Measurements from ENCODE around the gene CDH26.

Gene CDH26

DNA sequence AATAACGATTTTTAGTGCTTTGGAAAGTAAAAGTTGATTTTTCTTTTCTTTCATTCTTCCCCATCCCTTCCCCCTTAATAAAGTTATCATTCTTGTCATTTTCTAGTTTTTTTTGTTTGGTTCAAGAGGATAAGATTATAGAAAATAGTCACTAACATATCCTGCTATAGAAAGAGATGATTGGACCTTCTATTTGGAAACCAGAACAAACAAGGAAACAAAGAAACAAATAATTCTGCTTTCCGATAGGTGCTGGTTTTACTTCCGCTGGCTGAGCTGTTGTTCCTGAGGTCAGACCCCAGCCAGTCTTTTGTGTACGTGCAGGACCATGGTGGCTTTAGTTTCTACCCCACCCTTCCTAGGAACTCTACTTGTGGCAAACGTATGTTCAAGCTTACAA, at the start of gene CDH26:
TSS of gene CDH26 (plus strand) at position 301 of the 400 bp plus-strand sequence. CDS start 304 bp downstream, outside the sequence.
- DNase-seq (ENCODE audit: low read depth in 2 of 2, low spot score in 1 of 2): no peak

DNA sequence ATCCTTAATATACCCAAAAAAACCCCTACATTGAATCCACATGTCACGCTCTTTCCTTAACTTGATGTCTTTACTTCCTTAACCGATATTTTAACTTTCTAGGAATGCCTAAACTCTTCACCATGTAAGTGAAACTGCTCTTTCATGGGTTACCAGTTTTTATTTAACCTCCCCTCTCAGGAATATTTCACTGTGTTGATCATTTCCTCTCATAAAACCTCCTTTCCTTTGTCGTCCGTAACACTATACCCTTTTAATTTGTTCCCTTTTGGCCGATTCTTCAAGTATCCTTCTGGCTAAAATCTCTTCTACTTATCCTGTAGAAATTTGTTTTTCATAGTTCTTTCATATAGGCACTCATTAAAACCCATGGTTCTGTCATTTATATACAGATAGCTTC, 49.4 kb upstream of the CDH26 start:
- DNase-seq (ENCODE audit: low read depth in 2 of 2, low spot score in 1 of 2): no peak

DNA sequence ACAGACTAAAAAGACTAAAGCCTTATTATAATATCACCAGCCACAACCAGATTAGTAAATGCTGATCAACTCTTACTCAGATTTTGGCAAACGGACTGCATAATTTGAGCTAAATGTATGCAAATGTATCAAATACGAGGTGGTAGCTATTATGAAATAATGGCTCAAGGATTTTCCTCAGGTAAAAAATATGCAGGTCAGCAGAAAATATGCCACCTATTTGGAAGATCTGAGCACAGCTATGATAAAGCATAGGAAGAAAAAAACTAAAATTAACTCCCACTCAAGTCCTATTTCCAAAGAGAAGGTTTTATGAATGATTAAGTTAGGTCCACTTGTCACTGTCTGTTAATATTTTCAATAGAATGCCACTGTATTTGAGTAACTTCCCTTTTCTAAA, 47.2 kb upstream of the CDH26 start:
- no peak for DNase-seq (ENCODE audit: low read depth in 2 of 2, low spot score in 1 of 2)

DNA sequence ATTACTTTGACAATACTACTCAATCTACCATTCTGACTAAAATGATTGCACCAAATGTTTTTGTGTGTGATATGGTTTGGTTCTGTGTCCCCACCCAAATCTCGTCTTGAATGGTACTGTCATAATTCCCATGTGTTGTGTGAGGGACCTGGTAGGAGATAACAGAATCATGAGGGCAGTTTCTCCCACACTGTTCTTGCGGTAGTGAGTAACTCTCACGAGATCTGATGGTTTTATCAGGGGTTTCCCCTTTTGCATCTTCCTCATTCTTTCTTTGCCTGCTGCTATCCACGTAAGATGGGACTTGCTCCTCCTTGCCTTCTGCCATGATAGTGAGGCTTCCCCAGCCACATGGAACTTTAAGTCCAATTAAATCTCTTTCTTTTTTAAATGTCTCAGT, 45.6 kb upstream of the CDH26 start:
- DNase-seq (ENCODE audit: low read depth in 2 of 2, low spot score in 1 of 2): no peak

- DNase-seq (ENCODE audit: low read depth in 2 of 2, low spot score in 1 of 2): no peak
These were observed 37.3 kb upstream of the CDH26 start for GRCh38 chr20:59920944-59921343.

DNA sequence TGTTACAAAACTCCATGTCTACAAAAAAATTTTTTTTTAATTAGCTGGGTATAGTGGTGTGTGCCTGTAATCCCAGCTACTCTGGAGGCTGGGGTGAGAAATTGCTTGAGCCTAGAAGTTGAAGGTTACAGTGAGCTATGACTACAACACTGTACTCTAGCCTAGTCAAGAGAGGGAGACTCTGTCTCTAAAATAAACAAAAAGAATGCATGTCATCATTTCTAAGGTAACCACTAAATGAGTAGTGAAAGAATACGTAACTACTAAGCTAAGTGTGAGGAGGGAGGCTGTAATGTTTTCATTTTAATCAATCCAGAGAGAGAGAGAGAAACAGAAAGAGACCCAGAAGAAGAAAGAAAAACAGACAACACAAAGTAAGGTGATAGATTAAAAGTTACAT, 34.7 kb upstream of the CDH26 start:
- DNase-seq (ENCODE audit: low read depth in 2 of 2, low spot score in 1 of 2): no peak

GRCh38 chr20:59925359-59925758, 32.9 kb upstream of the CDH26 start:
- DNase-seq (ENCODE audit: low read depth in 2 of 2, low spot score in 1 of 2): no peak

- no peak for DNase-seq (ENCODE audit: low read depth in 2 of 2, low spot score in 1 of 2)
These were observed 32.3 kb upstream of the CDH26 start for GRCh38 chr20:59925899-59926298.

GRCh38 chr20:59931511-59932312, 26.5 kb upstream of the CDH26 start:
- DNase-seq (ENCODE audit: low read depth in 2 of 2, low spot score in 1 of 2): no peak

DNA sequence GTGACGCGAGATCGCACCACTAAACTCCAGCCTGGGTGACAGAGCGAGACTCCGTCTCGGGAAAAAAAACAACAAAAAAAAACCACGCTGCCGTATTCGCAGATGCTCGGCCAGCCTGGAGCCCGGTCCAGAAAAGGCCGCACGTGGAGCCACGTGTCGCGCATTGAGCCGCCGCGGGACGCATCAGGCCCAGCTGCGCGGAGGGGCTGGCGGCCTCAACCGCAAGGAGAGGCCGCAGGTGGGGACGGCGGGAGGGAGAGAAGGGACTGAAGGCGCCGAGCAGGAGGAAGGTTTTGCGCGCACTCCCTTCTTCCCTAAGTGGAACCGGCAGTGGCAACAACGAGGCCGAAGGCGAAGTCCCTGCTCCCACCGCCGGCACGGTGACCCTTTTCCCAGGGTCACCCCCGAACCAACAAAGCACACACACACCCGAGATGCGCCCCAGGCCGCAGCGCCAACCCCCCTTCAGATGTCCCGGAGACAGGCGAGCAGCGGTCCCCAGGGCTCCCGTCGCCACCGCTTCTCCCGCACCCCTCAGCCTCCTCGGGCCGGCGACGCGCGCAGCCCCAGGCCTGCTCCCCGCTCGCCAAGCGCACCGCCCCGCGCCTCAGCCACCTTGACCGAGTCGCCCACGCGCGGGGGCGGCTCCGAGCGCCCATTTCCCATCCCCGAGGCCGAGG, 25.5 kb upstream of the CDH26 start:
- DNase-seq (ENCODE audit: low read depth in 2 of 2, low spot score in 1 of 2): no peak

DNA sequence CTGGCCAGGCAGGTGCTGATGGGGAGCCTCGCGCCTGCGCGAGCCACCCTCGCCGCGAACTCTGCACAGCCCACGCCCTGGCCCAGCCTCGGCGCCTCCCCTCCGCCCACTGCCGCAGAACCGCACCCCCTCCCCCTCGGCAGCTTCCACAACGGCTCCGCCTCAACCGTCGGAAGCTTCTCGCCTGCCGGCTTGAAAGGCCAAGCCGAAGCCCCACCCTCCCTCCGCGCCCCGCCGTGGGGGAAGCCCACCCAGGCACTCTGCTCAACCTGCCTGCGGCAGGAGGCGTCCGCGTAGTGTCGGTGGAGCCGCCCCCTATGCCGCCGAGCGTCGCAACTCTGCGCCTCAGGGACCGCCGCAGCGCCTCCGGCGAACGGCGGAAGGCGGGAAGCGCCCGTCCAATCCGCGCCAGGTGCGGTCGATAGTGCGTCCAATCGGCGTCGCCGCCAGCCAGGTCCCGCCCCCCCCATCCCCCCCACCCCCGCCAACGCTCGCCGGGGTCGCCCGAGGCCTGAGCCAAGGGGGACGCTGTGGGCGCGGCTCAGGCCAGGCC, 24.9 kb upstream of the CDH26 start, which contains the start of gene SYCP2:
TSS of gene SYCP2 (minus strand) at position 342 of the 553 bp plus-strand sequence. CDS start 11,224 bp downstream, outside the sequence.
- peak in 1 of 2 donors; percentile 40 for DNase-seq (ENCODE audit: low read depth in 2 of 2, low spot score in 1 of 2)

- DNase-seq (ENCODE audit: low read depth in 2 of 2, low spot score in 1 of 2): peak; percentile 37 to 46
These were observed 24.2 kb upstream of the CDH26 start for GRCh38 chr20:59933849-59934585.

DNA sequence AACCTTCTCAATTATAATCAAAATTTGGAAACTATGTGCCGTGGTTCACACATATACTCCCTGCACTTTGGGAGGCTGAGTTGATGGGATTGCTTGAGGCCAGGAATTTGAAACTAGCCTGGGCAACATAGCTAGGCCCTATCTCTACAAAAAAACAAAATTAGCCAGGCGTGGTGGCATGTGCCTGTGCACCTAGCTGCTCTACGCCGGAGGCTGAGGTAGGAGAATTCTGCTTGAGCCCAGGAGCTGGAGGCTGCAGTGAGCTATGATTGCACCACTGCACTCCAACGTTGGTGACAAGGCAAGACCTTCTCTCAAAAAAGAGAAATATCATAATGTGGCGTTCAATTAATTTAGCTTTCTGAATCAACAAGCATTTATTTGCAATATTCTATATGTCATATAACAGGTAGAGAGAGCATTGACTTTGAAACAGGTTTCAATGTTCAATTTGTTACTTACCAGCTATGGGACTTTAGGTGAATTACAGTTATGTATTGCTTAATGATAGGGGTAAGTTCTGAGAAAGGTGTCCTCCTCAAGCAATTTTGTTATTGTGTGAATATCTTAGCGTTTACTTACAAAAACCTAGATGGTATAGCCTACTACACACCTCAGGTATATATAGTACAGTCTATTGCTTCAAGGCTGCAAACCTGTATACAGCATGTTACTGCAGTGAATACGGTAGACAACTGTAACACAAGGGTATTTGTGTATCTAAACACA, 22.6 kb upstream of the CDH26 start:
- no peak for DNase-seq (ENCODE audit: low read depth in 2 of 2, low spot score in 1 of 2)

- no peak for DNase-seq (ENCODE audit: low read depth in 2 of 2, low spot score in 1 of 2)
These were observed 21.8 kb upstream of the CDH26 start for GRCh38 chr20:59936409-59936808.

DNA sequence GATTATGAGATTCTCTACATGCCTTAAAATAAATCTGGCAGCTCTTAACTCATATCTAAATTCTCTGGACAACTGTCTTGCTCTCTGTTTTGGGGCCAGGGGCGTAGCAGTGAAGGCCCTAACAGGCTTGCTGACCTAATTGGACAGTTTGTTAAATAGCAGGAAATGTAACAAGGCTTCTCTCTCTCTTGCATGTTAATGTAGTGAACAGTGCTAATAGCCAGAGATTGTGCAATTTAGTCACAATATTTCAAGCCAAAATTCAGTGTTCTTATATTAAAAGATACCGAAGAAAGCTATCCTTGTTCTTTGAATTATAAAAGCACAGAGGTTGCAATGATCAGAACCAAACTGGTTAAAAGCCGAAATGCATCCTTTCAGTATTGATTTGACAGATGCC, 21.1 kb upstream of the CDH26 start:
- no peak for DNase-seq (ENCODE audit: low read depth in 2 of 2, low spot score in 1 of 2)

DNA sequence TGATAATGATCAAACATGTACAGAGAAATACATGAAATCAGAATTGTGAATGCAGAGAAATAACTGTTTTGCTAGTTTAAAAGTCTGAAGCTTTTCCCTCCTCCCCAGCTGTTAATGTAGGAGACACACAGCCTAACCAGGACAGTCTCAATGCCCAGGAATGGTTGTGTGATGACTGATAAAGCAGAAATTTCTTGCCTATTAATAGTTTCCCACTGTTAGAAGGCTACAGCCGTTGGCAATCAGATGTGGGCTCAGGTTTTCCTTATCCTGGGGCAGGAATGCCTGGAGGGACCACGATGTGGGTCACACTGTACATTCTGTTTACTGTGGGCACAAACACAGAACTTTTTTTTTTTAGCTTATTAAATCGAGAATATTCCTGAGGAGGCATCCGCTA, 20.0 kb upstream of the CDH26 start:
- no peak for DNase-seq (ENCODE audit: low read depth in 2 of 2, low spot score in 1 of 2)

GRCh38 chr20:59938696-59939051, 19.5 kb upstream of the CDH26 start:
- no peak for DNase-seq (ENCODE audit: low read depth in 2 of 2, low spot score in 1 of 2)

DNA sequence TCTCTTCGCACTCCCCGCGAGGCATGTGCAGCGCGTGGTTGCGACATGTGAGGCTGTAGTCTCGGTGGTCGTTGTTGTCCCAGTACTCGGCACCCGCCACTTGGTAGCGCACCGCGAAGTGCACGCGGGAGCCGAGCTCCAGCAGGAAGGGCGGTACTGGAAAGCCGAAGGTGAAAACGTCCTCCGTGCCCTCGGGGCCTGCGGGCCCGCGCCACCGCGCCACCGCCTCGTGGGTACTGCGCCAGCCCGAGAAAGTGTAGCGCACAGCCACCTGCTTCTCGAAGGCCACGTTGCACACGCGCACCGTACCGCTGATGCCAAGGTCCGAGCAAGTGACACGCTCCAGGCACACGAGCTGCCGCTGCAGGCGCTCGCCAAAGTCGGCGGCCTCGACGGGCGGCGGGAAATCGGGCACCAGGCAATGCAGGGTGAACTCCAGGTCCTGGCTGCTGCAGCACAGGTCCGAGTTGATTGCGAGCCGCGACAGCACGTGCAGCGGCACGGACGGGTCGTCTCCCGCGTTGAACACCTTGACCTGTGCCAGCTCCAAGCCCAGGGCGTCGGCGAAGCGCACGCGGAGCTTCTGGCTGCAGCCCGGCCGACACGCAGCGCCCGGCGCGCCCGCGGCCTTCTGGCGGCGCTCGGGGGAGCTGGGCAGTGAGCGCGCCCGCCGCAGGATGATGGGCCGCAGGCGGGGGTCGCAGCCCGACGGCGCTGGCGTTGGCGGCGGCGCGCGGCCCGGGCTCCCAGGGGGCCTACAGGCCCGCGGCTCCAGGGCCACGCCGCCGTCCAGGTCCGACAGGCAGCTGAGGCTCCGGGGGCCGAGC, 19.0 kb upstream of the CDH26 start:
- DNase-seq (ENCODE audit: low read depth in 2 of 2, low spot score in 1 of 2): no peak

GRCh38 chr20:59939879-59940128, 18.4 kb upstream of the CDH26 start:
- no peak for DNase-seq (ENCODE audit: low read depth in 2 of 2, low spot score in 1 of 2)

Measured in stimulated activated CD8-positive, alpha-beta memory T cell treated with anti-CD3 and anti-CD28 coated beads, Interleukin-4, amount 100 ng/mL, for 4 hours (primary cell).